ENCODE data around the gene KRABD2. TPM values are rescaled to one million over a fixed set of nuclear protein-coding genes. Genes with fewer than 3 reads are reported as not detected.

KRABD2 gene

DNA sequence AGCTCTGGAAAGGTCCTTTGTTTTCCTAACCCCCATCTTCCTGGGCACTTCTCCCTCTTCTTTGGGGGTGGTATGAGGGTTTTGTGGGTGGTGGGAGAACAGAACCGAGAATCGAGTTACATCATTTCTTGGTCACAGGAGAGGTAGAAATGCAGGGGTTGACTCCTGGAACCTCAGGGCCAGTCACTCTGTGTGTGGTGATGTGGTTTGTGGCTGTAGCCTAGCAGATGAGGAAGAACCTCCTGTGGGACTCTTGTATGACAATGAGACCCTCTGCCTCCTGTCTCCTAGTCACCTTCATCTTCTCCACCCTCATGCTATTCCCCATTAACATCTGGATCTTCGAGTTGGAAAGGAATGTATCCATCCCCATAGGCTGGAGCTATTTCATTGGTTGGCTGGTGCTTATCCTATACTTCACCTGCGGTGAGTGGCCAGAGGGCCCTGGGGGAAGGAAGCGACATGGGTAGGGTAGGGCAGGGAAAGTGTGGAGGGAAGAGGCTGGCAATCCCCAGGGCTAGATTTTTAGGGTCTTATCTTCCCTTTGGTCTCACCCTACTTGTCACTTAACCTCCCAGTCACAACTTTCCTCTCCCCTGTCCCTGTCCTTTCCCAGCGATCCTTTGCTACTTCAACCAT, 31.3 kb downstream of the KRABD2 start:
- DNase-seq (no peak), ATAC-seq (ENCODE audit: low read depth in 2 of 2) (no peak)
- H3K4me3 Mint-ChIP-seq, result peak overlapping the region in 1 of 8 donors; percentile 15
- peaks cover 0 to 3% (median 0%) of the 10 kb centered on the region in 3 donors for H3K4me1 Mint-ChIP-seq
- H3K27me3 Mint-ChIP-seq, result peaks cover 26 to 39% (median 30%) of the 10 kb centered on the region in 3 donors
- H3K27ac Mint-ChIP-seq, result no peak overlapping the region
- H3K36me3 Mint-ChIP-seq, result no peaks in the 10 kb centered on the region
- H3K9me3 Mint-ChIP-seq, result no peaks in the 10 kb centered on the region

- H3K27ac Mint-ChIP-seq, result no peak overlapping the region
- no peaks in the 10 kb centered on the region for H3K9me3 Mint-ChIP-seq
- no peak for DNase-seq
- no peak overlapping the region for H3K4me3 Mint-ChIP-seq
- peaks cover 7 to 8% (median 7%) of the 10 kb centered on the region in 3 donors for H3K4me1 Mint-ChIP-seq
- no peak for ATAC-seq (ENCODE audit: low read depth in 2 of 2)
- no peaks in the 10 kb centered on the region for H3K36me3 Mint-ChIP-seq
- H3K27me3 Mint-ChIP-seq, result peaks cover 13 to 22% (median 19%) of the 10 kb centered on the region in 3 donors
Measured at GRCh38 chr17:8341456-8341855, 35.0 kb downstream of the KRABD2 start.

DNA sequence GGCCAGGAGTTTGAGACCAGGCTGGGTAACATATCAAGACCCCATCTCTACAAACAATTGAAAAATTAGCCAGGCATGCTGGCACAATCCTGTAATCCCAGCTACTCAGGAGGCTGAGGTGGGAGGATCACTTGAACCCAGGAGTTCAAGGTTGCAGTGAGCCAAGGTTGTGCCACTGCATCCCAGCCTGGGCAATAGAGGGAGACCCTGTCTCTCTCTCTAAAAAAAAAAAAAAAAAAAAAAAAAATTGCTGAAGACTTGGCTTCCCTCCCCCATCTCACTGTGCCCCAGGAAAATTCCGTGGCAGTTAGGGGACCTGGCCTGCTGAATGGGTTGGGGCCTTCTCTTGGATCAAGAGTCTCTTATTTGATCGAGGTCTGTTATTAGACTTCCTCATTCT, 37.0 kb downstream of the KRABD2 start, which contains the start of gene ODF4:
Gene ODF4, plus strand, starts transcription at position 301 of the 400 bp plus-strand sequence. CDS start 212 bp downstream, outside the sequence.
- Mint-ChIP-seq H3K4me1 (peaks cover 7 to 8% (median 7%) of the 10 kb centered on the region in 3 donors), H3K27ac (peak within 1 kb of the TSS in 1 of 6 donors; percentile 67), H3K36me3 (no peaks in the 10 kb centered on the region), H3K27me3 (peaks cover 7 to 13% (median 12%) of the 10 kb centered on the region in 3 donors), H3K9me3 (no peaks in the 10 kb centered on the region), H3K4me3 (no peak within 1 kb of the TSS)
- DNase-seq (no peak), ATAC-seq (ENCODE audit: low read depth in 2 of 2) (no peak)

DNA sequence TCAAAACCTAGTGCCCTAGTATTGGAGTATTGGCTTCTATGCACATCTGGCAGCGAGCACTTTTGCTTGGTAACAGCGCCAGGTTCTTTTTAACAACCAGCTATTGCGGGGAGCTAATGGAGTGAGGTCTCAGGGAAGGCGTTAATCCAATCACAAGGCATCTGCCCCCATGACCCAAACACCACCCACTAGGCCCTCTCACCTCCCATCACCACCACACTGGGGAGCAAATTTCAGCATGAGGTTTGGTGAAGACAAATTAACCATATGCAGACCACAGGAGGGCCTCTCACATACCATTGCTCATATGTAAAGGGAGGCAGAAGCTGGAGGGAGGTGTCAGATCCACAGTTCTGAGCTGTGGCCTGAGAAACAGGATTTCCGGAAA, 37.8 kb downstream of the KRABD2 start:
- H3K4me3 Mint-ChIP-seq, result no peak overlapping the region
- ATAC-seq (ENCODE audit: low read depth in 2 of 2) (no peak), DNase-seq (no peak)
- H3K9me3 Mint-ChIP-seq, result no peaks in the 10 kb centered on the region
- H3K27me3 Mint-ChIP-seq, result peaks cover 11 to 17% (median 14%) of the 10 kb centered on the region in 3 donors
- H3K4me1 Mint-ChIP-seq, result peaks cover 7 to 8% (median 7%) of the 10 kb centered on the region in 3 donors
- H3K27ac Mint-ChIP-seq, result no peak overlapping the region
- no peaks in the 10 kb centered on the region for H3K36me3 Mint-ChIP-seq

DNA sequence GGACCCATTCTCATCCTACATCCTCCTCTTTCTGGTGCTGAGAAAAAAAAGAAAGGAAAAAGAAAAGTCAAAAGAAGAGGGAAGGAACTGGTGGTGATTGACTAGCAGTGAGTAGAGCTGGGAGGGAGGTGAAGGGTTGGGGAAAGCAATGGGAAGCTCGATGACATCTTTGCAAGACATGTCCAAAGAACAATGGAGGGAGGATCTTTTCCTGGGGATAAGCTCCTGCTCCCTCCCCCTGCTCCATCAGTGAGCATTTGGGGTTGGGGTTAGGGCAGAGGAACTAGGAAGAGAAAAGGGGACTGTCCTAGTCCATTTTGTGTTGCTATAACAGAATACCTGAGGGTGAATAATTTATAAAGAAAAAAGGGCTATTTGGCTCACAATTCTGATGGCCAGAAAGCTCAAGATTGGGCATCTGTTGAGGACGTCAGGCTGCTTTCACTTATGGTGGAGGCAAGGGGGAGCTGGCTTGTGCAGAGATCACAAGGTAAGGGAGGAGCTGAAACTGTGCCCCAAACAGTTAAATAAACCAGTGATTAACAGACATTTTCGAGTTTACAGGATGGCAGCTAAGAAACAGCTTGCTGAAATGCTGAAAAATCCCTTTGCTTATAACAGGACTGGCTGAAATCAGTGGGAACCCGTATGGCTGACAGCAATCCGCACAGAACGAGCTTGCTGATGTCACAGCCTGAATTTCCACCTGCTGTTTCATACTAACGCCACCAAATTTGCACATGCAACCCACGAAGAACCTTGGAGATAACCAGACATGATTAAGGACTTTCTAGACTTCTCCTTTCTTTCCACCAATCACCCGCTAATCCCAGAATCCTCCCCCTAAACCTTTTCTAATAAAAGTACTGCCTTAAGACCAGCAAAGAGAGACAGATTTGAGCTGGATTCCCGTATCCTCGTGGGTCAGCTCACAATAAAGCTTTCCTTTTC, 38.4 kb downstream of the KRABD2 start:
- ATAC-seq (ENCODE audit: low read depth in 2 of 2), result peak; percentile 42 to 55
- Mint-ChIP-seq H3K4me1 (peaks cover 7 to 8% (median 7%) of the 10 kb centered on the region in 3 donors), H3K27me3 (peaks cover 11 to 23% (median 21%) of the 10 kb centered on the region in 3 donors), H3K9me3 (no peaks in the 10 kb centered on the region), H3K4me3 (peak overlapping the region in 5 of 8 donors; percentile 3 to 67 (median 36)), H3K36me3 (no peaks in the 10 kb centered on the region), H3K27ac (peak overlapping the region in 2 of 6 donors; percentile 18 to 53)
- DNase-seq, result no peak

DNA sequence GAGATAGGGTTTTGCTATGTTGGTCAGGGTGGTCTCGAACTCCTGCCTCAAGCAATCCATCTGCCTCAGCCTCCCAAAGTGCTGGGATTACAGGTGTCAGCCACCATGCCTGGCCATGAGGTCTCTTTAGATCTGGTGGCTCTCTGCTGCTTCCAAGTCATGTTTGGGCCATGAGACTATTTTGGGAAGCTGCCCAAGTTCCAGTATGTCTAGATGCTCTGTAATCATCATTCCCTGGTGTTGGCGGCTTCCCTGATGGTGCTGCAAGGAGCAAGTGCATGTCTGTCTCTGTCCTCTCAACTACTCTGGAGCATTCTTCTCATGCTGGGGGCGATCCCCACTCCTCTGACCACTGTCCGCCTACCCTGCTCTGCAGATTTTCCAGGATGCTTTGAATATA, 43.2 kb downstream of the KRABD2 start:
- ATAC-seq (ENCODE audit: low read depth in 2 of 2), result no peak
- Mint-ChIP-seq H3K27me3 (peaks cover 25 to 42% (median 34%) of the 10 kb centered on the region in 3 donors), H3K9me3 (no peaks in the 10 kb centered on the region), H3K4me3 (no peak overlapping the region), H3K36me3 (peaks cover 0 to 7% of the 10 kb centered on the region in 2 donors), H3K4me1 (peaks cover 7 to 9% (median 7%) of the 10 kb centered on the region in 3 donors), H3K27ac (no peak overlapping the region)
- no peak for DNase-seq

DNA sequence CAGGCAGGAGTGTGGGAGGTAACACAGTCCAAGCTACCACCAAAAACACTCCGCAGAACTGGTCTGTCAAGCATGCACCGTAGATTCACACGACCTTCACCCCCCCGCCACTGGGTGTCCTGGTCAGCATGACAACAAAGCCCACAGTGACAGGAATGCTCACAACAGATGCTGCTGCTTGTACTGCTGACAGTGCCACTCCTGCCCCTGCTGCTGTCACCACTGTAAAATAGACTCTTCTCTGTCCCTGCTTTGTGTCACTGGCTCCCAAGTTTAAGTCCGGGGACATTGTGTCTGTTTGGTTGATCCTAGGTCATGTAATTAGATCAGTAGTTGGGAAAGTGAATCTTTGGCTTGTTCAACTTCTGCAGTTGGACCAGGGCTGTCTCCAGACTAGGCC, 43.8 kb downstream of the KRABD2 start:
- no peak for ATAC-seq (ENCODE audit: low read depth in 2 of 2)
- H3K27me3 Mint-ChIP-seq, result peaks cover 30 to 48% (median 40%) of the 10 kb centered on the region in 3 donors
- H3K4me3 Mint-ChIP-seq, result no peak overlapping the region

DNA sequence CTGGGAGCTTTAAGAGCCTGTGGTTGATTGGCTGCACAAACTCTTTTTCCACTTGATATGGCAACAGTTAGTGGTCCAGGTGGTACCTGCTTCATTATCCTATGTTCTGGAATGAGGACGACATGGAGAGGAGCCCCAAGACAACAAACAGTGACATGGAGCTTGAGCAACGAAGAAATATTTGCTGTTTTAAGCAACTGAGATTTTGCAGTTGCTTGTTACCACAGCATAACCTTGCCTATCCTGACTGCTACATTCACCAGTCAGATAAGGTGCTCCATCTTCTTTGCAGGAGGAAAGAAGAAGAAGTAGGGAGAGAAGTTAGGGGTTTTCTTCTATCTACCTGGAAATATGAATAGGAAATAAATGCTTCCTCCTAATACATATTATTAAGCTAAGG, 44.4 kb downstream of the KRABD2 start:
- H3K27me3 Mint-ChIP-seq, result peaks cover 30 to 54% (median 42%) of the 10 kb centered on the region in 3 donors
- peaks cover 3 to 11% (median 6%) of the 10 kb centered on the region in 3 donors for H3K4me1 Mint-ChIP-seq
- ATAC-seq (ENCODE audit: low read depth in 2 of 2) (no peak), DNase-seq (no peak)
- H3K36me3 Mint-ChIP-seq, result peaks cover 0 to 7% of the 10 kb centered on the region in 2 donors
- H3K4me3 Mint-ChIP-seq, result no peak overlapping the region
- no peaks in the 10 kb centered on the region for H3K9me3 Mint-ChIP-seq
- no peak overlapping the region for H3K27ac Mint-ChIP-seq

More for the DNA sequence above, 43.8 kb downstream of the KRABD2 start:
- no peaks in the 10 kb centered on the region for H3K9me3 Mint-ChIP-seq
- no peak for DNase-seq
- peaks cover 1 to 8% (median 7%) of the 10 kb centered on the region in 3 donors for H3K4me1 Mint-ChIP-seq
- H3K27ac Mint-ChIP-seq, result peak overlapping the region in 1 of 6 donors; percentile 65
- peaks cover 0 to 7% of the 10 kb centered on the region in 2 donors for H3K36me3 Mint-ChIP-seq

GRCh38 chr17:8327303-8327649, 49.2 kb downstream of the KRABD2 start:
- Mint-ChIP-seq H3K36me3 (peaks cover 0 to 13% of the 10 kb centered on the region in 2 donors), H3K27me3 (peaks cover 34 to 65% (median 53%) of the 10 kb centered on the region in 3 donors), H3K27ac (no peak overlapping the region), H3K4me3 (peak overlapping the region in 7 of 8 donors; percentile 30 to 77 (median 64)), H3K9me3 (no peaks in the 10 kb centered on the region), H3K4me1 (peaks cover 22 to 24% (median 23%) of the 10 kb centered on the region in 3 donors)
- ATAC-seq (ENCODE audit: low read depth in 2 of 2) (no peak), DNase-seq (no peak)

Other genes with a start within 250 kb of the KRABD2 start
- gene PER1, start 224.3 kb downstream of the KRABD2 start, polyA plus RNA-seq (ENCODE audit: low read depth in 6 of 6), result 10 to 100 TPM in 5 of 6 donors, 1 to 10 TPM in 1; 4.5 to 20.9 (median 13.5) TPM
- gene VAMP2, start 213.8 kb downstream of the KRABD2 start, polyA plus RNA-seq (ENCODE audit: low read depth in 6 of 6), result 10 to 100 TPM; 37.8 to 89.1 (median 65.9) TPM
- 10 to 100 TPM; 29.9 to 42.3 (median 34.7) TPM for gene TMEM107, start 200.3 kb downstream of the KRABD2 start, polyA plus RNA-seq (ENCODE audit: low read depth in 6 of 6)
- gene BORCS6, start 186.5 kb downstream of the KRABD2 start, polyA plus RNA-seq (ENCODE audit: low read depth in 6 of 6), result 10 to 100 TPM; 14.8 to 24.2 (median 20.4) TPM
- gene AURKB, start 166.1 kb downstream of the KRABD2 start, polyA plus RNA-seq (ENCODE audit: low read depth in 6 of 6), result not detected
- gene CTC1, start 128.6 kb downstream of the KRABD2 start, polyA plus RNA-seq (ENCODE audit: low read depth in 6 of 6), result 10 to 100 TPM; 13.5 to 34.9 (median 22.3) TPM
- gene PFAS, start 127.4 kb downstream of the KRABD2 start, polyA plus RNA-seq (ENCODE audit: low read depth in 6 of 6), result 10 to 100 TPM; 11.6 to 29.8 (median 17.9) TPM
- gene RANGRF, start 88.0 kb downstream of the KRABD2 start, polyA plus RNA-seq (ENCODE audit: low read depth in 6 of 6), result 100 to 1,000 TPM in 1 of 6 donors, 10 to 100 TPM in 5; 65.8 to 110 (median 79.7) TPM
- 1 to 10 TPM; 1.5 to 4.6 (median 2.1) TPM for gene SLC25A35, start 81.3 kb downstream of the KRABD2 start, polyA plus RNA-seq (ENCODE audit: low read depth in 6 of 6)
- gene ARHGEF15, start 66.5 kb downstream of the KRABD2 start, polyA plus RNA-seq (ENCODE audit: low read depth in 6 of 6), result not detected
- gene ODF4, start 36.9 kb downstream of the KRABD2 start, polyA plus RNA-seq (ENCODE audit: low read depth in 6 of 6), result not detected
- 1,000 to 10,000 TPM; 1,225 to 2,056 (median 1,703) TPM for gene RPL26, start 6.5 kb upstream of the KRABD2 start, polyA plus RNA-seq (ENCODE audit: low read depth in 6 of 6)
- under 1 TPM in 3 of 6 donors, not detected in 3; 0.13 to 0.35 (median 0.23) TPM for gene RNF222, start 21.1 kb upstream of the KRABD2 start, polyA plus RNA-seq (ENCODE audit: low read depth in 6 of 6)
- gene NDEL1, start 59.2 kb upstream of the KRABD2 start, polyA plus RNA-seq (ENCODE audit: low read depth in 6 of 6), result 10 to 100 TPM; 38.4 to 54.9 (median 44.6) TPM